Smooth muscle cell (in vitro differentiated cells): Measurements from ENCODE around the gene NR2F6. TPM values are rescaled to one million over a fixed set of nuclear protein-coding genes. Genes with fewer than 3 reads are reported as not detected.
"Not testable (repeated sequence)": the region's sequence is repeated elsewhere in the genome, so short reads cannot be mapped to it uniquely, and the experiment has no call there.

Source experiments
- DNase-seq: peaks from one replicate; lab custom pipeline; 2025; ENCODE audit not compliant: unreplicated experiment; lab: John Stamatoyannopoulos, UW
- H2AFZ ChIP-seq: fragments of 200-600 bp; sonication (generic); 2 replicates; pipeline ENCODE4 v1.6.0; 2016; ENCODE audit warnings: antibody characterized with exemption, low read depth, mild to moderate bottlenecking
- H3F3A ChIP-seq: fragments of 200-600 bp; sonication (generic); 2 replicates; pipeline ENCODE4 v1.6.0; 2017; ENCODE audit warnings: antibody characterized with exemption, low read depth
- H3K27ac ChIP-seq: fragments of 200-600 bp; sonication (generic); 2 replicates; pipeline ENCODE4 v1.5.1; 2016; ENCODE audit warnings: low read depth, mild to moderate bottlenecking
- H3K27me3 ChIP-seq: fragments of 200-600 bp; sonication (generic); 2 replicates; pipeline ENCODE4 v1.6.1; 2016; ENCODE audit warnings: low read depth, mild to moderate bottlenecking
- H3K36me3 ChIP-seq: fragments of 200-600 bp; sonication (generic); 2 replicates; pipeline ENCODE4 v1.5.1; 2016; ENCODE audit warnings: low read depth
- H3K4me1 ChIP-seq: fragments of 200-600 bp; sonication (generic); 2 replicates; pipeline ENCODE4 v1.5.1; 2016; ENCODE audit warnings: low read depth
- H3K4me2 ChIP-seq: fragments of 200-600 bp; sonication (generic); 2 replicates; pipeline ENCODE4 v1.6.0; 2016; ENCODE audit warnings: mild to moderate bottlenecking
- H3K4me3 ChIP-seq: fragments of 200-600 bp; sonication (generic); 2 replicates; pipeline ENCODE4 v1.5.1; 2016; ENCODE audit warnings: mild to moderate bottlenecking
- H3K79me2 ChIP-seq: fragments of 200-600 bp; sonication (generic); 2 replicates; pipeline ENCODE4 v1.6.0; 2016; ENCODE audit warnings: low read depth, mild to moderate bottlenecking
- H3K9ac ChIP-seq: fragments of 200-600 bp; sonication (generic); 2 replicates; pipeline ENCODE4 v1.6.0; 2016; ENCODE audit warnings: low read depth
- H3K9me3 ChIP-seq: fragments of 200-600 bp; sonication (generic); replicated peaks from 2 replicates; pipeline ENCODE4 v1.5.1; 2016; ENCODE audit warnings: low read depth
- H4K20me1 ChIP-seq: fragments of 200-600 bp; sonication (generic); 2 replicates; pipeline ENCODE4 v1.6.0; 2016; ENCODE audit warnings: low read depth
- CTCF ChIP-seq: fragments of 200-600 bp; sonication (generic); IDR thresholded peaks from 2 replicates; pipeline ENCODE4 v1.5.1; 2017; ENCODE audit warnings: borderline replicate concordance, mild to moderate bottlenecking, antibody characterized with exemption; ENCODE audit not compliant: insufficient read depth, poor library complexity, severe bottlenecking
- WGBS: methylation state at CpG from one replicate; pipeline ENCODE4 v1.1.7; 2016; ENCODE audit warnings: low lambda C conversion rate; 5-methylcytosine and 5-hydroxymethylcytosine counted together
- polyA plus RNA-seq: library from polyadenylated mRNA; unstranded; fragments of >200 nt; fragmentation: Nextera tagmentation; extraction: Ambion mirVana; gene quantifications from 2 replicates; pipeline ENCODE4 v1.2.1, GENCODE V29; 2016
- total RNA-seq: library from RNA; depleted of rRNA; stranded (reverse); fragments of >200 nt; gene quantifications from 2 replicates; pipeline ENCODE4 v1.2.3, GENCODE V29; 2014

NR2F6 gene
- total and polyA plus RNA-seq, 2 experiments from 2014 or later = 57.4 to 104 TPM

- H2AFZ ChIP-seq = no peak overlapping the region
- no peaks in the 10 kb centered on the region for H3K4me1 ChIP-seq
- H3K27ac ChIP-seq = no peak overlapping the region
- H3K36me3 ChIP-seq = peaks cover 19% of the 10 kb centered on the region
- no peaks in the 10 kb centered on the region for H4K20me1 ChIP-seq
- H3K27me3 ChIP-seq = no peaks in the 10 kb centered on the region
- no peak for DNase-seq
- H3K4me3 ChIP-seq = no peak overlapping the region
- no peaks in the 10 kb centered on the region for H3K79me2 ChIP-seq
- H3K9me3 ChIP-seq = no peaks in the 10 kb centered on the region
- TF ChIP-seq CTCF = no peak
- no peaks in the 10 kb centered on the region for H3F3A ChIP-seq
- no peak overlapping the region for H3K4me2 ChIP-seq
- 97% methylated on average over 16 of the region's 16 CpGs for WGBS
- H3K9ac ChIP-seq = no peak overlapping the region
These were observed 51.1 kb downstream of the NR2F6 start for GRCh38 chr19:17194608-17195007.

GRCh38 chr19:17192751-17193150 lies 53.0 kb downstream of the NR2F6 start:
- Histone ChIP-seq H4K20me1 (no peaks in the 10 kb centered on the region), H3K27me3 (no peaks in the 10 kb centered on the region), H3K9me3 (no peaks in the 10 kb centered on the region), H3K36me3 (peaks cover 20% of the 10 kb centered on the region), H3K4me1 (no peaks in the 10 kb centered on the region), H3K4me2 (no peak overlapping the region), H3K9ac (no peak overlapping the region), H3K4me3 (no peak overlapping the region), H3K27ac (no peak overlapping the region), H3F3A (no peaks in the 10 kb centered on the region), H3K79me2 (no peaks in the 10 kb centered on the region), H2AFZ (no peak overlapping the region)
- WGBS = 99% methylated on average over 26 of the region's 26 CpGs
- TF ChIP-seq CTCF = no peak
- no peak for DNase-seq

GRCh38 chr19:17191736-17192135 lies 54.0 kb downstream of the NR2F6 start:
- WGBS = 97% methylated on average over 6 of the region's 6 CpGs
- H3K4me3 ChIP-seq, H3K4me2 ChIP-seq, H3K27me3 ChIP-seq, H3K79me2 ChIP-seq, H3K9me3 ChIP-seq, H3K4me1 ChIP-seq, H3K27ac ChIP-seq, H2AFZ ChIP-seq, DNase-seq, H4K20me1 ChIP-seq, H3K9ac ChIP-seq, H3F3A ChIP-seq: not testable (repeated sequence)
- H3K36me3 ChIP-seq = peaks cover 20% of the 10 kb centered on the region

- no peak overlapping the region for H3K9ac ChIP-seq
- no peaks in the 10 kb centered on the region for H3K4me1 ChIP-seq
- no peaks in the 10 kb centered on the region for H3K9me3 ChIP-seq
- TF ChIP-seq CTCF = no peak
- H4K20me1 ChIP-seq = no peaks in the 10 kb centered on the region
- 97% methylated on average over 8 of the region's 8 CpGs for WGBS
- H3K36me3 ChIP-seq = peaks cover 9% of the 10 kb centered on the region
- H3K4me2 ChIP-seq = no peak overlapping the region
- H2AFZ ChIP-seq = no peak overlapping the region
- no peak overlapping the region for H3K27ac ChIP-seq
- no peak for DNase-seq
- no peaks in the 10 kb centered on the region for H3K27me3 ChIP-seq
- no peaks in the 10 kb centered on the region for H3K79me2 ChIP-seq
- H3F3A ChIP-seq = no peaks in the 10 kb centered on the region
- H3K4me3 ChIP-seq = no peak overlapping the region
These were observed 60.1 kb downstream of the NR2F6 start for GRCh38 chr19:17185590-17185989.
